ENCODE data around the gene MEIS1.

Gene MEIS1

GRCh38 chr2:66575625-66576310 lies 140.8 kb downstream of the MEIS1 start:
- ChIA-PET POLR2A (ENCODE audit: low non-redundant PET) (no interaction called here), CTCF (interaction anchor here (0.6 to 2.5 kb wide), 10 partner anchors 76 to 1197 kb away, joined by 3 to 13 read pairs (median 3); no protein-coding TSS in a partner anchor)
- DNase-seq (ENCODE audit: low spot score) = no peak
- TF ChIP-seq CTCF (conservative IDR thresholded peaks at IDR 0.05; ENCODE audit: low read depth) = no peak; the same call in 1 of the 2 replicates
- peak overlapping the region; percentile 83 for H3K27ac ChIP-seq

- DNase-seq (ENCODE audit: low spot score) = no peak
- H3K27ac ChIP-seq = peak overlapping the region; percentile 83
- ChIA-PET POLR2A (ENCODE audit: low non-redundant PET) (no interaction called here), CTCF (interaction anchor here (0.6 to 2.5 kb wide), 6 partner anchors 137 to 657 kb away, joined by 3 to 13 read pairs (median 4); no protein-coding TSS in a partner anchor)
- TF ChIP-seq CTCF (conservative IDR thresholded peaks at IDR 0.05; ENCODE audit: low read depth) = no peak
These were observed 141.3 kb downstream of the MEIS1 start for GRCh38 chr2:66576311-66576560.

- ChIA-PET POLR2A (ENCODE audit: low non-redundant PET) (no interaction called here), CTCF (interaction anchor here (0.5 to 2.5 kb wide), 8 partner anchors 138 to 658 kb away, joined by 3 to 13 read pairs (median 4); no protein-coding TSS in a partner anchor)
- peak; percentile 27 for DNase-seq (ENCODE audit: low spot score)
- no peak for TF ChIP-seq CTCF (conservative IDR thresholded peaks at IDR 0.05; ENCODE audit: low read depth)
- H3K27ac ChIP-seq = peak overlapping the region; percentile 83
These were observed 141.8 kb downstream of the MEIS1 start for GRCh38 chr2:66576561-66577320.

GRCh38 chr2:66577321-66578053 lies 142.6 kb downstream of the MEIS1 start:
- TF ChIP-seq CTCF (conservative IDR thresholded peaks at IDR 0.05; ENCODE audit: low read depth) = no peak
- no peak for DNase-seq (ENCODE audit: low spot score)
- peak overlapping the region; percentile 83 for H3K27ac ChIP-seq
- ChIA-PET CTCF (interaction anchor here (0.5 to 1.2 kb wide), 3 partner anchors 139 to 651 kb away, joined by 3 to 7 read pairs (median 5); no protein-coding TSS in a partner anchor), POLR2A (ENCODE audit: low non-redundant PET) (no interaction called here)

- POLR2A ChIA-PET (ENCODE audit: low non-redundant PET) = no interaction called here
- TF ChIP-seq CTCF (conservative IDR thresholded peaks at IDR 0.05; ENCODE audit: low read depth) = no peak
- CTCF ChIA-PET = no interaction called here
- no peak for DNase-seq (ENCODE audit: low spot score)
- H3K27ac ChIP-seq = no peak overlapping the region
These were observed 143.2 kb downstream of the MEIS1 start for GRCh38 chr2:66578054-66578686.

- POLR2A ChIA-PET (ENCODE audit: low non-redundant PET) = no interaction called here
- CTCF ChIA-PET = no interaction called here
- H3K27ac ChIP-seq = no peak overlapping the region
- DNase-seq (ENCODE audit: low spot score) = no peak
- no peak for TF ChIP-seq CTCF (conservative IDR thresholded peaks at IDR 0.05; ENCODE audit: low read depth)
These were observed 143.8 kb downstream of the MEIS1 start for GRCh38 chr2:66578687-66579106.

Data from RWPE1 (cell line).